ENCODE results near the gene MARCHF6.
"Not testable (repeated sequence)": the region's sequence is repeated elsewhere in the genome, so short reads cannot be mapped to it uniquely, and the experiment has no call there.

The MARCHF6 gene

DNA sequence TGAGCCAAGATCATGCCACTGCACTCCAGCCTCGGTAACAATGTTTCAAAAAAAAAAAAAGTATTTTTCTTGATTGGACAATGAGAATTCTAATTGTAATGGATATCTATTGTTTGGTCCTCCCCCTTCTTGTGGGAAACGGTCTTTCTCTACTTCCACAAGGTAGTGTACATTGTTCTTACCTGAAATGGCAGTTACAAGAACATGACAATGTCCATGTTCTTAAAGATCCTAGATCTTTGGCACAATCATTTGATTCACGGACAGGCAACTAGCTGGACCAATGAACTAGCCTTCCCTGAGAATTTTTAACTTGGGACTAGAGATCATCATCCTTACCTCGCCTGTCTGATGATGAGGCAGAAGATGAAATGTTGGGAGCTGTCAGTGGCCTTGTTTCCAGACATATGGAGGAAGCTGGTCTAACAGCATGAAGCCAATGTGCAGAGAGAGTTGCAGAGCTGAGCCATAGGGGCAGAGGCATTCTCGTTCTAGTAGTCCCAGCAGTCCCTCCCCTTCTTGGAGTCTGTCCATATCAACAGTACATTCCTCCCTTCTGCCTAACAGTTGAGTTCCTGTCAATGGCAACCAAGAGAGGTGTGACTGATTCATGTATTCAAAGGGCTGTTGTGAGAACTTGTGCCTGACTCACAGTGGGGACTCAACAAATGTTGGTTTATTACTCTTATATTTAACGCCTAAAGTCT lies 2.1 kb upstream of the MARCHF6 start:
- no peak for DNase-seq (ENCODE audit: low spot score)

GRCh38 chr5:10351919-10352318 lies 1.6 kb upstream of the MARCHF6 start:
- DNase-seq (ENCODE audit: low spot score) = no peak

- DNase-seq (ENCODE audit: low spot score) = no peak
Observed at GRCh38 chr5:10352430-10353240, 860 bp upstream of the MARCHF6 start.

GRCh38 chr5:10354048-10354872 lies 765 bp downstream of the MARCHF6 start:
- DNase-seq (ENCODE audit: low spot score) = peak; percentile 7

DNA sequence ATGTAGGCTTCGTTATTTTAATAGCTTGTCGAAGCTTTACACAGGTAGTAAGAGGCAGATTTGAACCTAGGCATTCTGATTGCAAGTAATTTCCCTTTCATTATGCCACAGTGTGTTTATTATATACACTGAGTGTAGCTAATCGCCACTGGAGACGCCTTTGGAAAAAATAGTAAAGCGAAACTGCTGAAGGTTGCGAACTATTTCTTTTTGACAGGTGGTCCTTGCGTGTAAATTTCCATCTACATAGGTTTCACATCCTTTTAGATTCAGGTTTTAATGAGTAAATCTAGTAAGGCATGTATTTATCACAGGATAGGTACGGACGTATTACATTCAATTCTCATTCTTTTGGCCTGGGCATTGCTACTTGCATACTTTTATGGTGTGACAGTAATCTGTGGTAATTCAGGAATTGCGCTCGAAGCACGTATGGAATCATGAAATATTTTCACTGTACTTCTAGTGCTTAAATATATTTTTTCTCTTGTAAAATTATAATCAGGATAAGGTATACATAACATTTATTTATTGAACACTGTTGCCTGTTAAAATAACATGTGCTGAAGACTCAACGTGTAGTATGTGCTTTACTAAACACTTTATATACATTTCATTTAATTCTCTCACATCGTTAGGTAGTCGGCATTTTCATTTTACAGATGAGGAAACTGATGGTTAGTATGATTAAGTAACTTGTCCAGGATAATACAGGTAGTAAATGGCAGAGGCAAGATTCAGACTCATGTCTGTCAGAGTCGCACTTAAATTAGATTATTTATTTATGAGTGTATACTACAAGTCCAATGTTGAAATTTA lies 1.8 kb downstream of the MARCHF6 start:
- peak; percentile 39 for DNase-seq (ENCODE audit: low spot score)

DNA sequence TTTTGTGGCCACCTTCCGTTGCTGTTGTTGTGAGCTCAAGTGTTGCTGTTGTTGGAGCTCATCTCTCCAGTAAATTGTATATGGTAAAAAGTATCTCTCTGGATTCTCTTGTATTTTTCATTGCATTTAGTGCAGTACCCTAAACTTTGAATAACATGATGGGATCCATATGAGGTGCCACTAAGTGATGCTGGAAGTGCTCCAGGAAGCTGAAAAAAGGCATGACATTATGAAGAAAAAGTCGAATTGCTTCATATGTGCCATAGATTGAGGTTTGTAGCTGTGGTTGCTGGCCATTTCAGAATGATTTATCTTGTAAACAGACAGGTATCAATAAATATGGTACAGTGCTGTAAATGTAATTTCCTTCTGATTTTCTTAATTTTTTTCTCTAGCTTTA lies 5.5 kb downstream of the MARCHF6 start:
- DNase-seq (ENCODE audit: low spot score) = no peak

DNA sequence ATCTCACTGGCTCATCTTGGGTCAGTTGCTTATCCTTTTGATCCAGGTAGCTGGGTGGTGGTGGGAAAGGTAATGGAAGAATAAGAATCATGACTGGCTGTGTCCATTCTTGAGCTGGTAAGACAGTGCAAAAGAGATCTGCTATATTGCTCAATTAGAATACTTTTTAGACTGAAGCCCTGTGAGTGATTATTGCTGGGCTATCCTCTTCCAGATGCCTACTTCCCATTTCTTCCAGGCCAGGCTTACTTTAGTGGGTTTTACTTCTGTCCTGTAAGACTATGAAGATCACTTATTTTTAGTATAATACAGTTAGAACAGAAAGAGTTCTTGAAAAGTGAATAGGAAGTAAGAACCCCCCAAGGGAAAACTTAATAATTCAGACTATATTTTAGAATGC lies 7.2 kb downstream of the MARCHF6 start:
- no peak for DNase-seq (ENCODE audit: low spot score)

DNA sequence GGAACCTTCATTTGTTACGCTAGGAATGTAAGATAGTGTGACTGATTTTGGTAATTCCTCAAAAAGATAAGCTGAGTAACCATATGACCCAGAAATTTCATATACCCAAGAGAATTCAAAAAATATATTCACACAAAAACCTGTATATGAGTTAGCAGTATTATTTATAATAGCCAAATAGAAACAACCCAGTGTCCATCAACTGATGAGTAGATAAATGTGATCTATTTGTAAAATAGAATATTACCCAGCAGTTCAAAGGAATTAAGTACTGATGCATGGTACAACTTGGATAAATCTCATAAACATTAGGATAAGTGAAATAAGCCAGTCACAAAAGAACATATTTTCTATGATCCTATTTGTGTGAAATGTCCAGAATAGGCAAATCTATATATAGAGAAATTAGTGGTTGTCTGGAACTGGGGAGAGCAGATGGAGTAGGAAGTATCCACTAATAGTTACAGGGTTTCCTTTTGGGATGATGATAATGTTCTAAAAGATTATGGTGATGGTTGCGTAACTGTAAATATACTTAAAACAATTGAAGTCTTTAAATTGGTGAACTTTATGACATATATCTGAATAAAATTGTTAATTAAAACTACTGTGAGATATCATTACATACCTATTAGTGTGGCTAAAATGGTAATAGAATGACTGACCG lies 10.2 kb downstream of the MARCHF6 start:
- no peak for DNase-seq (ENCODE audit: low spot score)

GRCh38 chr5:10364186-10364689 lies 10.7 kb downstream of the MARCHF6 start:
- DNase-seq (ENCODE audit: low spot score) = no peak

- no peak for DNase-seq (ENCODE audit: low spot score)
Observed at GRCh38 chr5:10365782-10366181, 12.3 kb downstream of the MARCHF6 start.

DNA sequence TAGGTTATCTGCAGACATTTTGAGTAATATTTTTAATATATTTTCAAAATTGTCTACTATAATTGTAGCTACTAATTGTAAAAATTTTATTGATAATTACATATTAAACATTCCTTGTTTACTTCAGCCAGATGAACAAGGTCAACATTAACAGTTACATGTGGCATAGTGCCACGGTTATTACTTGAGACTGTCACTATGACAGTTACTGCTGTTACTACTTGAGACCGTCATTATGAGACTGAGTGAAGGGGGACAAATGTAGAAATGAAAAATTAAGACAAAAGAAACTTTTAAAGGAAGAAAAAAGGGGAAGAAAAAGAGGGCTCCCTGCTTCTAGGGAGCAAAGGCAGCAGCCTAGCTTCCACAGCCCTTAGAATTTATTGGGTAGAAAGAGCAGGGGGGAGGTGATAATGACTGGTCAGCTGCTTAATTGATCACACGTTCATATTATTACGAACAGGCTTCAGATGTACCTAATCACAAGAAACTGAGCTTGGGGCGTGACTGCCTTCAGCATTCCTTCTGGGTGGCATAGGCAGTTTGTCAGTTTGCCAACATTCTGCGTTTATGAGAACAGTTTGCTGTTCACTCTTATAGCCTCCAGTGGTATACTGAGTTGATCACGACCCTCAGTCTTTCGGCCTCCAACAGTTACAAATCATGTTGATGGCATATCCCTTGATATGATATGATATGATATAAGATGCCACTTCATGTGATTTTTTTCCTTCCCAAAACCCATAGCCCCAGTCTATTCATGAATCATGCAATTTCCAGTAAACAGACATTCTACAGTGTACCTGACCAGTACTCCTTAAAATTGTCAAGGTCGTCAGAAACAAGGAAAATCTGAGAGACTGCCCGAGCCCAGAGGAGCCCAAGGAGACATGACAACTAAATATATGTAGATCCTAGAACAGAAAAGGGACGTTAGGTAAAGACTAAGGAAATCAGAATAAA lies 13.1 kb downstream of the MARCHF6 start:
- DNase-seq (ENCODE audit: low spot score) = no peak

GRCh38 chr5:10367579-10367978 lies 14.1 kb downstream of the MARCHF6 start:
- no peak for DNase-seq (ENCODE audit: low spot score)

- no peak for DNase-seq (ENCODE audit: low spot score)
Observed at GRCh38 chr5:10370931-10371330, 17.4 kb downstream of the MARCHF6 start.

GRCh38 chr5:10371369-10371768 lies 17.9 kb downstream of the MARCHF6 start:
- DNase-seq (ENCODE audit: low spot score) = not testable (repeated sequence)

DNA sequence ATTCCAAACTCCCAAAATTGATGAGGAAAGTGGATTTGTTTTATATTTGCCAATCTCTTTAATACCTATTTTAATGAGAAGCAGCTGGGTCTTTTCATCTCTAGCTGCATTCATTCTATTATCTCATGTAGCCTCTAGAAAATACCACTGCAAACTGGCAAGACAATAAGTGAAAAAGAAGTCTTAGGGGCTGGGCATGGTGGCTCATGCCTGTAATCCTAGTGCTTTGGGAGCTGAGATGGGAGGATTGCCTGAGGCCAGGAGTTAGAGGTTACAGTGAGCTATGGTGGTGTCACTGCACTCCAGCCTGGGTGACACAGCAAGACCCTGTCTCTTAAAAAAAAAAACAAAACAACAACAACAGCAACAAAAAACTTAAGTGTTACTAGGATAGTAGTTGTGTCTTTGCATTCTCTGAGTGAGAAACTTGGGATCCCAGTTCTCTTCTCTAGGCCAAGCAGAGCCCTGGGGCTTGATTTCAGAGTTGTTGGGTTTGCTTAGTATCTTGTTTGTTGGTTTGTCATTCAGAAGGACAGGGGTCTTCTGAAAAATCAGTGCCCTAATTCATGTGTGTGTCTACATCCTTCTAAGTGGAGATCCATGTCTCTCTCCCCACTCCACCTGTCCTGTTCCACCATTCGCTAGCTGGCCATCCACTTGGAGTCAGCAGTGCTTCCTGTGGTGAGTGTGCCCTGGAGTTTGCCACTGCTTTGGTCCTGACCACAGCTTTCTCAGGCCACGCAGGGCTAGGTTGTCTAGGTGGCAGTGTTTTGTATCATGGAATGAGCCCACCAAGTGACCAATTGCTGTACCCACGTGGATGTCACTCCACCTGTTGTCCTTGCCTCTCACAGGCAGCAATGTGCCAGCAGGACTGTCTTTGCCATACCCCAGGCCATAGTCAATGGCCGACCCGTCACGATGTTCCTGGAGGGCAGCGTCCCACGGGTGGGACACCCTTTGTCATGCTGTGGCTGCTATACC lies 19.5 kb downstream of the MARCHF6 start:
- DNase-seq (ENCODE audit: low spot score) = no peak

- no peak for DNase-seq (ENCODE audit: low spot score)
Observed at GRCh38 chr5:10374046-10375022, 20.8 kb downstream of the MARCHF6 start.

- DNase-seq (ENCODE audit: low spot score) = not testable (repeated sequence)
Observed at GRCh38 chr5:10375146-10375545, 21.7 kb downstream of the MARCHF6 start.

Measured in kidney capillary endothelial cell (primary cell).